ENCODE data around the gene TM4SF18. TPM values are rescaled to one million over a fixed set of nuclear protein-coding genes. Genes with fewer than 3 reads are reported as not detected.

The TM4SF18 gene
- total RNA-seq, 1 donor from 2014 or later: 5.6 TPM

DNA sequence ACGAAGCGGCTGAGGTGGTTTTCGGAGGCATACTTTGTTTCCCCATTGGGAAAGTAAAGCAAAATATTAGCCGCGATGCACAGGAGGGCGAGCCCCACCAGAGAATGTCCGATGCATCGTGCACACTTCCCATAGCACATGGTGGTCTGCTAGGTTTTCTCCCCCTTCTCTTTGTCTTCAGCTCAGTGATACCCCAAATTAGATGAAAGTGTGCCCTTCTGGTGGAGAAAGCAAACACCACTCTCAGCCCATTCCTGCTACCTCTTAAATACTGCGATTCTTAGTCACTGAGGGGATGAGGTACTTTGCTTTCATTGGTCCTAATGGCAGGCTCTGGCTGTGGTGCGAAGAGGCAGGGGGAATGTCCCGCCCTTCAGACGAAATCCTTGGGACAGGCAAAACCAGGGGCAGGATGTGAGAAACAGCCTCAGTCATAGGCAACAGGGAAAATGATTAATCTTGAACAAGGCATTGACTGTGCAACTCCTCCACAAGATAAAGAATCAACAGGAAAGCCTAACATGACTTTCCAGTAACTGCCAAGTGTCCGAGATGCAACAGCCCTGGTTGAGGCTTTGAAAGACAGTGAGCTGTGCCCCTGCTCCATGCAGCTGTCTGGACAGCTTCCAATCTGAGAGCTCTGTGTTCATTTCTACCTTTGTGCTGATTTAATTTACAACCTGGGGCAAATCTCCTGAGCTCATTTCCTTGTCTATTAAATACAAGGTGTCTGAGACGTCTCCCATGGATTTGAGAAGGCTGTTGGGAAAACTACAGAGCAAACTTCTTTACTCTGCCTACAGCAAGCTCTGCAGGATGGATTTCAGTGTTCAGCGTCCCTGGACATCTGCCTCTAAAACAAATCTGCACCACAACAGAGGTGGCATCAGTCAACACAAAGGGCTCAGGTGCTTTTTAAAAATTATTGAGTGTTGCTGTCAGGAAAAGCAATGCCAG lies 44.2 kb upstream of the TM4SF18 start, which contains the start of gene TM4SF1:
TSS of gene TM4SF1 (minus strand) at position 242 of the 957 bp plus-strand sequence. CDS start at position 140, 102 bp downstream.
- H3K79me2 ChIP-seq (ENCODE audit: insufficient read depth, low read length): peaks cover 36% of the 10 kb centered on the region
- H2AFZ ChIP-seq (ENCODE audit: low read depth, low read length): peak within 1 kb of the TSS; percentile 36
- peaks cover 22% of the 10 kb centered on the region for H3K36me3 ChIP-seq (ENCODE audit: insufficient read depth, low read length)
- FAIRE-seq (peak; percentile 49), DNase-seq (ENCODE audit: low read depth) (peak; percentile 96)
- peak within 1 kb of the TSS; percentile 88 for H3K27ac ChIP-seq (ENCODE audit: low read depth, low read length)
- Mint-ChIP-seq H3K9me3 (ENCODE audit: unreplicated experiment) (no peaks in the 10 kb centered on the region), H3K4me3 (ENCODE audit: unreplicated experiment) (peak within 1 kb of the TSS; percentile 82), H3K27me3 (ENCODE audit: low read depth, unreplicated experiment) (no peaks in the 10 kb centered on the region), H3K27ac (ENCODE audit: unreplicated experiment) (peak within 1 kb of the TSS; percentile 96), H3K4me1 (ENCODE audit: low read depth, unreplicated experiment) (peaks cover 41% of the 10 kb centered on the region), H3K36me3 (ENCODE audit: low read depth, unreplicated experiment) (no peaks in the 10 kb centered on the region)
- peak within 1 kb of the TSS; percentile 93 for H3K9ac ChIP-seq (ENCODE audit: low read length)
- peak within 1 kb of the TSS; percentile 97 for H3K4me3 ChIP-seq (ENCODE audit: insufficient read depth, low read depth, low read length)
- no peak for TF ChIP-seq EZH2 (IDR thresholded peaks at IDR 0.05; ENCODE audit: insufficient read depth, low read length)
- TF ChIP-seq, protein P1, sequence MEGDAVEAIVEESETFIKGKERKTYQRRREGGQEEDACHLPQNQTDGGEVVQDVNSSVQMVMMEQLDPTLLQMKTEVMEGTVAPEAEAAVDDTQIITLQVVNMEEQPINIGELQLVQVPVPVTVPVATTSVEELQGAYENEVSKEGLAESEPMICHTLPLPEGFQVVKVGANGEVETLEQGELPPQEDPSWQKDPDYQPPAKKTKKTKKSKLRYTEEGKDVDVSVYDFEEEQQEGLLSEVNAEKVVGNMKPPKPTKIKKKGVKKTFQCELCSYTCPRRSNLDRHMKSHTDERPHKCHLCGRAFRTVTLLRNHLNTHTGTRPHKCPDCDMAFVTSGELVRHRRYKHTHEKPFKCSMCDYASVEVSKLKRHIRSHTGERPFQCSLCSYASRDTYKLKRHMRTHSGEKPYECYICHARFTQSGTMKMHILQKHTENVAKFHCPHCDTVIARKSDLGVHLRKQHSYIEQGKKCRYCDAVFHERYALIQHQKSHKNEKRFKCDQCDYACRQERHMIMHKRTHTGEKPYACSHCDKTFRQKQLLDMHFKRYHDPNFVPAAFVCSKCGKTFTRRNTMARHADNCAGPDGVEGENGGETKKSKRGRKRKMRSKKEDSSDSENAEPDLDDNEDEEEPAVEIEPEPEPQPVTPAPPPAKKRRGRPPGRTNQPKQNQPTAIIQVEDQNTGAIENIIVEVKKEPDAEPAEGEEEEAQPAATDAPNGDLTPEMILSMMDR (IDR thresholded peaks at IDR 0.05; ENCODE audit: insufficient read depth, low read depth, low read length): no peak
- peaks cover 45% of the 10 kb centered on the region for H3K4me1 ChIP-seq (ENCODE audit: insufficient read depth, low read length)
- H4K20me1 ChIP-seq (ENCODE audit: insufficient read depth, low read length): peaks cover 9% of the 10 kb centered on the region
- H3K9me3 ChIP-seq (ENCODE audit: insufficient read depth, low read depth, low read length): no peaks in the 10 kb centered on the region
- H3K4me2 ChIP-seq (ENCODE audit: low read length): peak within 1 kb of the TSS; percentile 81
- no peaks in the 10 kb centered on the region for H3K27me3 ChIP-seq (ENCODE audit: insufficient read depth, low read length)

DNA sequence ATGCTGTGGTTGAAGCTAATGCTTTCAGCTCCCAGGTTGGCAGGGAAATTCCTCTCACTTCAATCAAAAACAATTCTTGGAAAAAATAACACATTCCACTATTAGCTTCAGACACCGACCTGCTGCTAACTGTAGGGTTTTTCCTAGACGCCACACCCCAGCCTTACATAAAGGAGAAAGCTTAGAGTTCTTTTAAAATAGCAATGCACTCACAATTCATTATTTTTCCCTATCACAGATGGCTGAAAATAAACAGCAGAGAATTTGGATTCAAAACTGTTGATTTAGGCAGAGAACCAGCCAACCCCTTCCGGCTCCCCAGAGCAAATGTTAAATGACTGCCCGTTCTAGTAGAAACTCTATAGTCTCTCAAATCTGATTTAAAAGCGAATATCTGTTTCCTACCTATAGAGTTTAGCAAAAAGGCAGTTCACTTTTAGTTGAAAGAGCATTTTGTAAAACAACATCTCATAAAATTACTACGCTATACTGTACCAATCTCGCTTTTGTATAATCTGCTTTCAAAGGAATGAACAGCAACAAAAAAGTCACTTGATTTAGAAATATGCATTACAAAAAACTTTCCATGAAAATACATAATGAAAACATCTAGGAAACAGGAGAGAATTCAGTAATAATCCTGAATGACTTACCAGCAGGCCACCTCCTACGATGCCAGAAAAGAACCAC lies 43.4 kb upstream of the TM4SF18 start:
- H3K27me3 Mint-ChIP-seq (ENCODE audit: low read depth, unreplicated experiment): no peaks in the 10 kb centered on the region
- H3K4me2 ChIP-seq (ENCODE audit: low read length): peak overlapping the region; percentile 81
- no peaks in the 10 kb centered on the region for H3K36me3 Mint-ChIP-seq (ENCODE audit: low read depth, unreplicated experiment)
- H3K9me3 Mint-ChIP-seq (ENCODE audit: unreplicated experiment): no peaks in the 10 kb centered on the region
- H2AFZ ChIP-seq (ENCODE audit: low read depth, low read length): no peak overlapping the region
- H3K79me2 ChIP-seq (ENCODE audit: insufficient read depth, low read length): peaks cover 36% of the 10 kb centered on the region
- peaks cover 37% of the 10 kb centered on the region for H3K4me1 ChIP-seq (ENCODE audit: insufficient read depth, low read length)
- H3K9me3 ChIP-seq (ENCODE audit: insufficient read depth, low read depth, low read length): no peaks in the 10 kb centered on the region
- H3K27ac ChIP-seq (ENCODE audit: low read depth, low read length): peak overlapping the region; percentile 88
- H3K27ac Mint-ChIP-seq (ENCODE audit: unreplicated experiment): peak overlapping the region; percentile 96
- peak overlapping the region; percentile 82 for H3K4me3 Mint-ChIP-seq (ENCODE audit: unreplicated experiment)
- H3K9ac ChIP-seq (ENCODE audit: low read length): peak overlapping the region; percentile 93
- TF ChIP-seq, protein P1 (IDR thresholded peaks at IDR 0.05; ENCODE audit: insufficient read depth, low read depth, low read length): no peak
- TF ChIP-seq EZH2 (IDR thresholded peaks at IDR 0.05; ENCODE audit: insufficient read depth, low read length): no peak
- DNase-seq (ENCODE audit: low read depth) (peak; percentile 75), FAIRE-seq (no peak)
- H3K36me3 ChIP-seq (ENCODE audit: insufficient read depth, low read length): peaks cover 22% of the 10 kb centered on the region
- peak overlapping the region; percentile 97 for H3K4me3 ChIP-seq (ENCODE audit: insufficient read depth, low read depth, low read length)
- no peaks in the 10 kb centered on the region for H3K27me3 ChIP-seq (ENCODE audit: insufficient read depth, low read length)
- peaks cover 33% of the 10 kb centered on the region for H3K4me1 Mint-ChIP-seq (ENCODE audit: low read depth, unreplicated experiment)
- peaks cover 9% of the 10 kb centered on the region for H4K20me1 ChIP-seq (ENCODE audit: insufficient read depth, low read length)
